Esophagus squamous epithelium (tissue), 5 donors: ENCODE measurements around the gene FXYD5. TPM values are rescaled to one million over a fixed set of nuclear protein-coding genes. Genes with fewer than 3 reads are reported as not detected.

ENCODE experiments used
- DNase-seq: peaks from one replicate; lab custom pipeline; 2025; lab: John Stamatoyannopoulos, UW
- H3K27ac ChIP-seq, 4 donors: fragments of 200-600 bp; sonication (generic); one replicate each; pipeline ENCODE4 v1.5.1; 2016 to 2019; ENCODE audit warnings: mild to moderate bottlenecking in 1 of 4
- H3K27me3 ChIP-seq, 4 donors: fragments of 200-600 bp; sonication (generic); 1 replicate in 3 of 4; 2 replicates in 1 of 4; pipeline versions ENCODE4 v1.5.1 to v1.6.0; 2017 to 2021; ENCODE audit warnings: antibody characterized with exemption in 1 of 4
- H3K36me3 ChIP-seq, 3 donors: fragments of 200-600 bp; sonication (generic); one replicate each; pipeline ENCODE4 v1.5.1; 2016 to 2019
- H3K4me1 ChIP-seq, 3 donors: fragments of 200-600 bp; sonication (generic); one replicate each; pipeline ENCODE4 v1.5.1; 2017 to 2019
- H3K4me3 ChIP-seq, 4 donors: fragments of 200-600 bp; sonication (generic); 1 replicate in 3 of 4; 2 replicates in 1 of 4; pipeline ENCODE4 v1.5.1; 2016 to 2019; ENCODE audit warnings: mild to moderate bottlenecking in 2 of 4, moderate library complexity in 1 of 4
- H3K9me3 ChIP-seq, 3 donors: fragments of 200-600 bp; sonication (generic); one replicate each; pipeline ENCODE4 v1.5.1; 2016 to 2019
- CTCF ChIP-seq, 6 experiments: fragments of 450-650 bp in 4 of 6; fragments of 200-600 bp in 2 of 6; sonication (generic) in 2 of 6; IDR thresholded peaks; one replicate each; pipeline ENCODE4 v1.5.1; 2016 to 2019; ENCODE audit warnings: antibody characterized with exemption in 6 of 6, mild to moderate bottlenecking in 4 of 6, moderate library complexity in 4 of 6
- POLR2A ChIP-seq, 4 donors: fragments of 450-650 bp; IDR thresholded peaks; one replicate each; pipeline ENCODE4 v1.6.1; 2017; ENCODE audit warnings: antibody characterized with exemption in 4 of 4, mild to moderate bottlenecking in 4 of 4, moderate library complexity in 3 of 4
- WGBS, 2 donors: methylation state at CpG; one replicate each; pipeline ENCODE4 v1.1.5; 2018; 5-methylcytosine and 5-hydroxymethylcytosine counted together
- intact Hi-C: fragments of 100-400 bp; cut with DNase I; formaldehyde crosslinking; loops from one replicate; pipeline ENCODE4 v1.15.0; 2022
- small RNA-seq, 4 donors: library from RNA; depleted of rRNA; stranded (forward); fragments of <200 nt; gene quantifications; one replicate each; pipeline ENCODE3, GENCODE V24; 2016
- total RNA-seq, 4 donors: library from RNA; depleted of rRNA; stranded (reverse); fragments of >200 nt; gene quantifications; one replicate each; pipeline ENCODE4 v1.1.0, GENCODE V29; 2016
- donor health status: DM: yes; HTN: yes; CAD: no.

Gene FXYD5
- total RNA-seq, 4 donors from 2014 or later, result 39.3 to 146 (median 45.7) TPM

- no peak for DNase-seq
- Histone ChIP-seq H3K27ac (no peak overlapping the region), H3K36me3 (no peaks in the 10 kb centered on the region), H3K27me3 (no peaks in the 10 kb centered on the region), H3K4me1 (peaks cover 3 to 15% (median 8%) of the 10 kb centered on the region in 3 donors), H3K9me3 (peaks cover 0 to 6% (median 0%) of the 10 kb centered on the region in 3 donors), H3K4me3 (no peak overlapping the region)
- intact Hi-C loops, result no loop called here
- TF ChIP-seq POLR2A (IDR thresholded peaks at IDR 0.05) (no peak), CTCF (IDR thresholded peaks at IDR 0.05) (no peak)
- 88 to 100% methylated on average over 1 of the region's 1 CpG for WGBS, 2 donors
These were observed 64.5 kb downstream of the FXYD5 start for GRCh38 chr19:35219008-35219407.

Small RNA genes lying within 50 kb of the gene (small RNA-seq; reads per million reads assigned to genes)
- gene AC020907.2, result 0 reads per million in 4 donors

Other genes with a start within 250 kb of the FXYD5 start
- 10 to 100 TPM in 1 of 4 donors, 1 to 10 TPM in 1, under 1 TPM in 2; 0.26 to 30.2 (median 1.3) TPM for gene ZNF30, start 227.8 kb upstream of the FXYD5 start, total RNA-seq
- gene ZNF792, start 190.5 kb upstream of the FXYD5 start, total RNA-seq, result 1 to 10 TPM; 1.0 to 4.6 (median 2.7) TPM
- gene GRAMD1A, start 154.4 kb upstream of the FXYD5 start, total RNA-seq, result 10 to 100 TPM in 2 of 4 donors, 1 to 10 TPM in 2; 4.6 to 23.3 (median 8.8) TPM
- gene SCN1B, start 124.3 kb upstream of the FXYD5 start, total RNA-seq, result 1 to 10 TPM in 2 of 4 donors, under 1 TPM in 1, not detected in 1; 0.26 to 5.9 (median 1.2) TPM
- gene HPN, start 113.0 kb upstream of the FXYD5 start, total RNA-seq, result under 1 TPM in 2 of 4 donors, not detected in 2; 0.19 to 0.47 TPM
- gene FXYD3, start 38.9 kb upstream of the FXYD5 start, total RNA-seq, result 100 to 1,000 TPM; 282 to 837 (median 489) TPM
- gene LGI4, start 19.7 kb upstream of the FXYD5 start, total RNA-seq, result 1 to 10 TPM; 1.3 to 8.2 (median 1.6) TPM
- 10 to 100 TPM in 2 of 4 donors, 1 to 10 TPM in 1, not detected in 1; 3.9 to 29.9 (median 10.1) TPM for gene FXYD1, start 15.9 kb upstream of the FXYD5 start, total RNA-seq
- not detected for gene FXYD7, start 11.5 kb upstream of the FXYD5 start, total RNA-seq
- not detected for gene FAM187B, start 74.0 kb downstream of the FXYD5 start, total RNA-seq
- 100 to 1,000 TPM in 1 of 4 donors, 10 to 100 TPM in 3; 36.0 to 113 (median 79.4) TPM for gene LSR, start 94.3 kb downstream of the FXYD5 start, total RNA-seq
- gene USF2, start 114.2 kb downstream of the FXYD5 start, total RNA-seq, result 10 to 100 TPM; 56.1 to 79.7 (median 59.0) TPM
- not detected for gene HAMP, start 127.8 kb downstream of the FXYD5 start, total RNA-seq
- 1 to 10 TPM in 1 of 4 donors, not detected in 3; 2.3 TPM for gene MAG, start 137.4 kb downstream of the FXYD5 start, total RNA-seq
- 1 to 10 TPM in 2 of 4 donors, under 1 TPM in 2; 0.11 to 6.1 (median 1.9) TPM for gene CD22, start 174.5 kb downstream of the FXYD5 start, total RNA-seq
- gene FFAR1, start 193.2 kb downstream of the FXYD5 start, total RNA-seq, result not detected
- not detected for gene FFAR3, start 203.7 kb downstream of the FXYD5 start, total RNA-seq
- not detected for gene GPR42, start 216.3 kb downstream of the FXYD5 start, total RNA-seq